ENCODE data around the gene RER1.

RER1 gene

DNA sequence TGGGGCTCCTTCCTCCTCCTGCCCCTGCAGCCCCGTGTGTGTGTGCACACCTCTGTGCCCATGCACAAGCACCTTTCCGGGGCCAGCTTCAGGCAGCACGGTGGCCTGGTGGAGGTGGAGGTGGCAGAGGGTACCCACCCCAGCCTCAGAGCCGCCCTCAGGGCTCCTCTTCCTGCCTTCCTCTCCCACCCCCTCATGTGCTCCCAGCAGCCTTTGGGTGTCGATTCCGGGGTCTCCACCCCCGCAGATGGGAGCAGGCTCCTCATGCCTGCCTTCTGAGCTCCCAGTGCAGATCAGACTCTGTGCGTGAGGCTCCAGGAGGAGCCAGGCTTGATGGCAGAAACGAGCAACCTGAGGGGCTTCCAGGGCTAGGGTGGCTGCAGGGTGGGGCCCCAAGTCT lies 55.2 kb downstream of the RER1 start:
- DNase-seq, result no peak

DNA sequence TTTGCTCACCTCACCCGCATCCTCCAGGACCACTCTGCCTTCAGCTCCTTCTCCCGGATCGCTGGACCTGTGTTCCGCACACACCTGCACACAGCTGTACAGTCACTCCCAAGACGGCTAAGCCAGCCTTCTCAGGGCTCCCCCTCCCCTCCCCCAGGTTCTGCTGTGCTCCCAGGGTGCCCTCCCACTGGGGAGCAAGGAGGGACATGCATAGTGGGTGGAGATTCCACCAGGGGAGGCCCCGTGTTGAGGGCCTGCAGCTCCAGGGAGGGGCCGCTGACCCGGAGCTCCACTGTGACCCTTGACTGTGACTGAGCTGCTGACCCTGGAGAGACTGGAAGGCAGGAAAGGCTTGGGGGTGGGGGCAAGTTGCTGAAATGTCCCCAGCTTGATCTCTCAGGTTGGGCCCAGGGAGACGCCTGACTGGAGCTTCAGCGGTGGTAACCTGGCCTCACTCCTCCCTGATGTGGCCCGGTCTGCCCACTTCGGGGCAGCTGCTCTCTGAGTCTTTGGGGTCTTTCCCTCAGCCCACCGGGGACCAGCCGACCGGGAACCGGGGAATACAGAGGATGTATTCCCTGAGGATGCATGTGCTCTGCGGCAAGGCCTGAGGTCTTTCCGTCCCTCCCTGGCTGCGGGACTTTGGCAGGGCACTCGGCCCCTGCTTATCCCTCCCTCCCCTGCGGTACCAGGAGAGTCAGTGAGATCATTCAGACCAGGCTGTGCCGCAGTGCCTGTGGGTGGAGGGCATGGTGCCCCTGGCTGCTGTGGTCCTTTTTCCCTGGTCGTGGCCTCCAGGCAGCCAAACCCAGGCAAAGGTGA lies 55.8 kb downstream of the RER1 start:
- no peak for DNase-seq

DNA sequence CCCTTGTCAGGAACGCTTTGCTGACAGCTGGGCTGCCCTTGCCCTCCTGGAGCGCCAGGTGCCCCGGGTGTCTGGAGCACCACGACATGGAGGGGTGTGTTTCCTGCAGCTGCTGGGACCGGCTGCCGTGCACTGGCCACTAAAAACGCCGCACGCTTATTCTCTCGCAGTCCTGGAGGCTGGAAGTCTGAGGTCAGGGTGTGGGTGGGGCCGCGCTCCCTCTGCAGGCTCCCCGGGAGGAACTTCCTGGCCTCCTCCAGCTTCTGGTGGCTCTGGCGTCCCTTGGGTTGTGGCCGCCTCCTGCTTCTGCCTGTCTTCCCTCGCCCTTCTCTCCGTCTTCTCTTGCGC lies 56.4 kb downstream of the RER1 start:
- DNase-seq, result no peak

DNA sequence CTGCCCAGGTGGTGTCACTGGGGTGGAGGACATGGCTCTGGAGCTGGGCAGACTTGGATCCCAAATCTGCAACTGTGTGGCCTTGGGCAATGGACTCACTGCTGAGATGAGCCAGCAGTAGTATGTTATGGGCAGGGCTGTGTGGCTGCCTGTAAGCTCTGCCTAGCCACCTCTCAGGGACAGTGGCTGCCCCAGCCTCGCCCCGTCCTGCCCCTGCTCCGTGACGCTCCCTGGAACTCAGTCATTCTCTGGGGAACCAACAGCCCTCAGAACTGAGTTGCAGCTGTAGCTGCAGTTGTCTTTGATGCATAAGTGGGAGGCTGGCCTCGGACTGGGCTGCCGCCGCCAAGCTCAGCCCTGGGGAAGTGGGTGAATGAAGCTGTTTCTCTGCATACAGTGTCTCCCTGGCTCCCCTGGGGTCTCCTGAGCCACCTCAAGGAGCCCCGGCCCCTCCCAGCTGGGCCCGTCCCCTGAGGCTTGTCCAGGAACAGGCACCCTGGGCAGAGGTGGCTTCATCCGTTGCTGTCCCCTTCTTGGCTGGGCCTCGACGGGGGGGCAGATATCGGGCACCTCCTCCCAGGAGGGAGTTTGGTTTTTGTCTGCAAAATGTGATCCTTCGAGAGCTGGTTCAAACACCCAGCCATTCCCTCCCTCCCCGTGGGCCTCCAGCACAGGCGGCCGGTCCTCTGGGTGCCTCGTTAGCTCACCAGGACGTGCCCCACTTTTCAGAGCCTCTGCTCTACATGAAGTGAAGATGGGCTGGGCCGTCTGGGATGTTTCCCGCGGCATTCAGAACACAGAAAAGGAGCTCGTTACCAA lies 58.2 kb downstream of the RER1 start:
- DNase-seq, result no peak

DNA sequence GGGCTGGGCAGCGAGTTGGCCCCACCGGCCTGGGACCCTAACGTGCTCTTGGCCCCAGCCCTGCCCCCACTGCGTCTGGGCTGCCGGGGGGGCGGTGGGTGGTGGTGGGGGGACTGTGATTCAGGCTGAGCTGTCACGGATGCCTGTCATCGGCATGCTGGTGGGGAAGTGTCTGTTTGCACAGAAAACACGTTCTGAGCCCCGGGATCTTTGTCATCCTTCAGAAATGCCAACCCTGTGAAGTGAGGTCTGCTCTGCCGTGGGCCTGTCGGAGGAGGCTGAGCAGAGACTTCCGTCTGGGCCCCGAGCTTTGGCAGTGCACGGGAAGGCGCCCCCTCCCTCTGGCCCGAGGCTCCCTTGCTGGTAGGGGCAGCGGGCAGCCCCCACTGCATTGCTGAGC lies 60.1 kb downstream of the RER1 start:
- DNase-seq, result no peak

DNA sequence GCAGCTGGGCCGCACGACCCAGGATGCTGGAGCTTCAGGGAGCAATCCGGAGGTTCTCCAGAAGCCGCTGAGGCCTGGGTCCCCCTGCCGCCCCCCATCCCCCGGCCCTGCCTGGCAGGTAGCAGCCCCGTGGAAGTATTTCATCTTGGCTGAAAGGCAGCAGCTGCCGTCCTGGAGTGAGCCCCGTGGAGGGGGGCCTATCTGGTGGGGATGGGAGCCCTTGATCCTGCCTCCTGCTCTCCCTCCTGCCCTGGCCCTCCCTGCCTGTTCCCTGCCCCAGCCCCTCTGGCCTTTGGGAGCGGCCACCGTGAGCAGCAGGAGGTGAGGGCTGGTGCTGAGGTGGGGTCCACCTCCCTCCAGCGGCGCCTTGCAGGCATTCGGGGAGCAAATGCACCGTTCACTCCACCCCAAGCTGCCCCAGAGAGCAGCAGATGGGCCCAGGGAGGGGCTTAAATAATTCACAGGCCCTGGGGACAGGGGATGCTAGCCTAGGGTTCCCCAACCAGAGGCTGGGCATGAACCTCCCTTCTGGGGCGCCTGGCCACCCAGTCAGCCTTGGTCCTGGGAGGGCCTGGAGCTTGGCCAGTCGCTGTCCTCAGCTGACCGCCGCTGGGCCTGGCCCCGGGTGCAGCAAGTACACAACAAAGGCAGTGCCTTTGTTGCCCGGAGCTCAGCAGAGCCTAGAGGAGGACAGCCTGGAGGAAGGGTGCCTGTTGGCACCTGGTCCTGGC lies 60.7 kb downstream of the RER1 start:
- DNase-seq, result no peak

DNA sequence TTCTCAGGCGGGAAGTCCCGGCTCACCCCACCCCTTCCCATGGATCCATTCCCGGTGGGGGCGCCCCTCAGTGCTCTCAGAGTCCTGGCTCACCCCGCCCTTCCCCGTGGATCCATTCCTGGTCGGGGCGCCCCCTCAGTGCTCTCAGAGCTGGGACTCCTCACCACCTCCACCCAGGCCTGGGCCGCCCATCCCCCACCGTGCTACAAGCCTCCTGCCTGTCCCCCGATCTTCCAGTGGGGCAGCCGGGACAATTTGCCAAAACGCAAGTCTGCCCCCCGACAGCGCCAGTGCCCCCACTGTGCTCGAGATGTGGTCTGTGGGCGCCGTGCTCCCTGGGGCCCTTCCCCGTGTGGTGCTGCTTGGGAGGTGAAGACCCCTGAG lies 61.3 kb downstream of the RER1 start:
- DNase-seq, result no peak

DNA sequence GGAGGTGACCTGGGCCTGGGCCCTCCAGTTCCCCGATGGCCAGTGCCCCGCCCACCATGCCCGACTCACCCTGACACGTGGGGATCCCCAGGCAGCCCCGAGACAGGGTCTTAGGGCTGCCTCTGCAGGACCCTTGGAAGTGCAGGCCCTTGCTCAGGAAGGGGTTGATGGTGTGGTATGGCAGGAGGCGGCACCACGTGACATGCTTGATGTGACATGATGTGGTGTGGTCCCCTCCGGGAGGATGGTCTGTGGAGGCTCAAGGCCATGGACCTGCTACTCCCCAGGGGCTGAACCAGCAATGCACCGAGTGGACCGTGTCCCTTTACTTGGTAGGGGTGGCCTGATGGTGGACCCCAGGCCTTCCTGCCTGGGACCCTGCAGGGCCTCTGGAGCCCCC lies 62.6 kb downstream of the RER1 start:
- no peak for DNase-seq

Data from stimulated activated CD4-positive, alpha-beta T cell treated with anti-CD3 and anti-CD28 coated beads, Interleukin-2, amount 100 ng/mL, for 24 hours (primary cell).